MCF 10A (cell line): ENCODE measurements around the gene SAYSD1. TPM values are rescaled to one million over a fixed set of nuclear protein-coding genes. Genes with fewer than 3 reads are reported as not detected.
A peak's percentile ranks its signal among the peaks of the same experiment; 100 is the strongest.

ENCODE experiments used
- BruUV-seq: library from RNA; stranded (reverse); fragments of 400-500 nt; replicated peaks from 2 replicates; lab custom pipeline; 2021; lab: Mats Ljungman, UMichigan
- CTCF ChIA-PET: fragments of 300-600 bp; sonication (Branson Sonifier 250); formaldehyde crosslinking; extraction: SDS; loops from one replicate; lab custom pipeline; 2021; ENCODE audit warnings: antibody characterized with exemption, inconsistent platforms; lab: Yijun Ruan, JAX
- POLR2A ChIA-PET: fragments of 300-600, 350-650 bp; sonication (Branson Sonifier 250); formaldehyde crosslinking; extraction: SDS; loops from one replicate; lab custom pipeline; 2020; ENCODE audit warnings: antibody characterized with exemption, inconsistent platforms; lab: Yijun Ruan, JAX
- DNase-seq: peaks from one replicate; pipeline ENCODE4 v3.0.0-alpha.2; 2018; ENCODE audit not compliant: unreplicated experiment
- H3K27ac Mint-ChIP-seq: one replicate; pipeline ENCODE4 v1.8.0; 2022; ENCODE audit warnings: mild to moderate bottlenecking, low read depth, mixed read lengths; ENCODE audit not compliant: unreplicated experiment
- H3K27me3 Mint-ChIP-seq: one replicate; pipeline ENCODE4 v1.8.0; 2022; ENCODE audit warnings: mixed read lengths; ENCODE audit not compliant: insufficient read depth, unreplicated experiment
- H3K36me3 Mint-ChIP-seq: one replicate; pipeline ENCODE4 v1.8.0; 2022; ENCODE audit warnings: mild to moderate bottlenecking, moderate library complexity, mixed read lengths; ENCODE audit not compliant: insufficient read depth, unreplicated experiment
- H3K4me1 Mint-ChIP-seq: one replicate; pipeline ENCODE4 v1.8.0; 2022; ENCODE audit warnings: mixed read lengths; ENCODE audit not compliant: insufficient read depth, unreplicated experiment
- H3K4me3 Mint-ChIP-seq: one replicate; pipeline ENCODE4 v1.8.0; 2022; ENCODE audit warnings: mild to moderate bottlenecking, moderate library complexity, mixed read lengths; ENCODE audit not compliant: unreplicated experiment
- H3K9me3 Mint-ChIP-seq: one replicate; pipeline ENCODE4 v1.8.0; 2022; ENCODE audit warnings: mixed read lengths; ENCODE audit not compliant: unreplicated experiment
- CTCF ChIP-seq: fragments of 200-600 bp; IDR thresholded peaks from one replicate; pipeline ENCODE4 v1.8.0; 2022; ENCODE audit warnings: antibody characterized with exemption, mild to moderate bottlenecking; ENCODE audit not compliant: unreplicated experiment
- intact Hi-C: fragments of 100-400 bp; cut with micrococcal nuclease; formaldehyde crosslinking; loops from 2 replicates; pipeline ENCODE4 v1.14.1; 2022
- total RNA-seq: library from RNA; stranded (reverse); gene quantifications from 2 replicates; pipeline ENCODE4 v1.2.3, GENCODE V29; 2022

The SAYSD1 gene
- total RNA-seq, 1 experiment from 2014 or later: 10.9 TPM

DNA sequence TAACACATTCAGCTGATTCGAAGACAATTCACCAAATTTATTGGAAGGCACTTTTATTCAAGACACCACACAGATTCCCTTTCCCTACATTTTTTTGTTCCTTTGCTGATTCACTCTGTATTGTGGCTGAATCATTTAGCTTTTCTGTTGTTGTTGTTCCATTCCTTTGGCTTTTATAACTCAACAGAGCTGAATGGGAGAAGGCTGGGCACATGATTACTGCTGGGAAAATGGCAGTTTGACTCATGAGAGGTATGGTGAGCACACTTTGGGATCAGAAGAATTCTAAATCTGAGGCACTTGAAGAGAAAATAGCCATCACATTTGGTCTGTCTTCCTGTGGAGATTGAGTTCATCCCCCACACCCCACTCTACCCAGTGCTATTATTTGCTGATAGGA lies 15.7 kb upstream of the SAYSD1 start:
- ChIA-PET POLR2A (no interaction called here), CTCF (interaction anchor here (0.5 to 1.5 kb wide), 3 partner anchors 21 to 944 kb away, joined by 3 read pairs; no protein-coding TSS in a partner anchor)
- intact Hi-C loops: no loop called here
- Mint-ChIP-seq H3K27me3 (peaks cover 6% of the 10 kb centered on the region), H3K4me3 (no peak overlapping the region), H3K27ac (no peak overlapping the region), H3K9me3 (no peaks in the 10 kb centered on the region), H3K36me3 (no peaks in the 10 kb centered on the region), H3K4me1 (no peaks in the 10 kb centered on the region)
- no peak for TF ChIP-seq CTCF
- DNase-seq: no peak
- BruUV-seq: no TSS peak

DNA sequence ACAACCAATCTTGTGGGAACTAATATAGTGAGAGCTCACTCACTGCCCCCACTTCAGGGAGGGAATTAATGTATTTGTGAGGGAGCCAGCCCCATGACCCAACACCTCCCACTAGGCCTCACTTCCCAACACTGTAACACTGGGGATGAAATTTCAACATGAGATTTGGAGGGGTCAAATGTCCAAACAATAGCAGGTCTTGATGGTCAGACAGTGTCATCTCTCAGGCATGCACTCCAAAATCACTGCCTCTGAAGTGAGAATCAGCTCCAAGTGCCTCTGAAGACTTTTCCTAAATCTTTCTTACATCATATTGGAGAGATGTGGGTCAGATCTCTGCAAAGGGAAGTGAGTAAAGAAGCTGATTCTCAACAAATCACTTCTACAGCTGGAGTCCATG lies 13.8 kb upstream of the SAYSD1 start:
- Mint-ChIP-seq H3K27me3 (peaks cover 25% of the 10 kb centered on the region), H3K36me3 (no peaks in the 10 kb centered on the region), H3K9me3 (no peaks in the 10 kb centered on the region), H3K27ac (no peak overlapping the region), H3K4me1 (no peaks in the 10 kb centered on the region), H3K4me3 (no peak overlapping the region)
- DNase-seq: no peak
- no peak for TF ChIP-seq CTCF
- BruUV-seq: no TSS peak
- intact Hi-C loops: no loop called here
- POLR2A ChIA-PET: no interaction called here
- CTCF ChIA-PET: interaction anchor here (0.7 to 1.9 kb wide), 2 partner anchors 9 to 155 kb away, joined by 3 to 7 read pairs; no protein-coding TSS in a partner anchor

GRCh38 chr6:39128106-39128505 lies 13.1 kb upstream of the SAYSD1 start:
- peak; percentile 22 for DNase-seq
- Mint-ChIP-seq H3K4me1 (no peaks in the 10 kb centered on the region), H3K27me3 (peaks cover 31% of the 10 kb centered on the region), H3K36me3 (no peaks in the 10 kb centered on the region), H3K9me3 (no peaks in the 10 kb centered on the region), H3K27ac (no peak overlapping the region), H3K4me3 (no peak overlapping the region)
- intact Hi-C loops: no loop called here
- no TSS peak for BruUV-seq
- TF ChIP-seq CTCF: no peak
- ChIA-PET POLR2A (interaction anchor here (0.9 kb wide), 1 partner anchor 9 kb away, joined by 3 read pairs; no protein-coding TSS in a partner anchor), CTCF (interaction anchor here (0.5 to 1.9 kb wide), 5 partner anchors 8 to 256 kb away, joined by 3 to 7 read pairs (median 3); no protein-coding TSS in a partner anchor)

GRCh38 chr6:39124114-39124513 lies 9.1 kb upstream of the SAYSD1 start:
- POLR2A ChIA-PET: no interaction called here
- no peak overlapping the region for H3K4me3 Mint-ChIP-seq
- intact Hi-C loops: no loop called here
- CTCF ChIA-PET: interaction anchor here (0.9 to 1.4 kb wide), 2 partner anchors 186 to 252 kb away, joined by 4 to 5 read pairs; no protein-coding TSS in a partner anchor
- no peaks in the 10 kb centered on the region for H3K9me3 Mint-ChIP-seq
- H3K36me3 Mint-ChIP-seq: no peaks in the 10 kb centered on the region
- H3K27ac Mint-ChIP-seq: no peak overlapping the region
- no peak for TF ChIP-seq CTCF
- peaks cover 52% of the 10 kb centered on the region for H3K27me3 Mint-ChIP-seq
- no peak for DNase-seq
- no TSS peak for BruUV-seq
- H3K4me1 Mint-ChIP-seq: no peaks in the 10 kb centered on the region
